GM12801 (cell line): ENCODE measurements around the gene ZNF3.

Experiments used
- CTCF ChIP-seq: IDR thresholded peaks from one replicate; pipeline ENCODE4 v1.5.1; 2011; ENCODE audit warnings: control low read depth; ENCODE audit not compliant: insufficient read length; ENCODE audit errors: extremely low read depth

The ZNF3 gene

GRCh38 chr7:100124301-100125230, 43.0 kb upstream of the ZNF3 start:
- TF ChIP-seq CTCF = no peak

- no peak for TF ChIP-seq CTCF
Measured at GRCh38 chr7:100122568-100122967, 41.0 kb upstream of the ZNF3 start.

- TF ChIP-seq CTCF = no peak
Measured at GRCh38 chr7:100122067-100122466, 40.5 kb upstream of the ZNF3 start.

- no peak for TF ChIP-seq CTCF
Measured at GRCh38 chr7:100120733-100121036, 39.2 kb upstream of the ZNF3 start.

GRCh38 chr7:100119970-100120732, 38.6 kb upstream of the ZNF3 start:
- no peak for TF ChIP-seq CTCF

- TF ChIP-seq CTCF = no peak
Measured at GRCh38 chr7:100119072-100119969, 37.8 kb upstream of the ZNF3 start, which contains the start of the genes CNPY4 and TAF6. Gene CNPY4, plus strand, starts transcription at chr7:100119634. Its CDS starts 111 bp downstream, at chr7:100119745. Gene TAF6, minus strand, starts transcription at chr7:100119358. Its CDS starts 5,149 bp downstream, at chr7:100114209.
